Measurements from ENCODE around the gene SLC30A2.

GRCh38 chr1:26009796-26010447 lies 36.0 kb downstream of the SLC30A2 start:
- TF ChIP-seq CTCF (optimal IDR thresholded peaks at IDR 0.05 in 1 of 3, IDR thresholded peaks at IDR 0.05 in 1 of 3, conservative IDR thresholded peaks at IDR 0.05 in 1 of 3; ENCODE audit: extremely low read depth in 1 of 3, insufficient read depth in 2 of 3, low read length in 3 of 3) (peak in 1 of 3 experiments; percentile 31), EZH2 (IDR thresholded peaks at IDR 0.05; ENCODE audit: low read length) (no peak)

Data from keratinocyte (primary cell).